ENCODE data around the gene PLEKHG5.

The PLEKHG5 gene

GRCh38 chr1:6424619-6425593 is 66.6 kb downstream of the PLEKHG5 start, which contains the start of gene ESPN:
ESPN (plus strand) TSS chr1:6424776; CDS start chr1:6424956, 180 bp downstream.
- DNase-seq, result no peak

- DNase-seq, result no peak
Observed at GRCh38 chr1:6424000-6424565, 67.4 kb downstream of the PLEKHG5 start.

GRCh38 chr1:6423321-6423999 is 68.0 kb downstream of the PLEKHG5 start:
- DNase-seq, result peak; percentile 79

- no peak for DNase-seq
Observed at GRCh38 chr1:6421266-6421665, 70.2 kb downstream of the PLEKHG5 start.

GRCh38 chr1:6420454-6421042 is 70.9 kb downstream of the PLEKHG5 start:
- DNase-seq, result no peak

GRCh38 chr1:6419804-6420453 is 71.5 kb downstream of the PLEKHG5 start, which contains the start of gene HES2:
HES2 (minus strand) TSS chr1:6419919; CDS start chr1:6419820, 99 bp downstream.
- peak; percentile 21 for DNase-seq

GRCh38 chr1:6419397-6419803 is 72.1 kb downstream of the PLEKHG5 start:
- DNase-seq, result no peak

GRCh38 chr1:6418668-6419396 is 72.6 kb downstream of the PLEKHG5 start:
- no peak for DNase-seq

- no peak for DNase-seq
Observed at GRCh38 chr1:6417961-6418667, 73.4 kb downstream of the PLEKHG5 start.

Measured in activated naive CD4-positive, alpha-beta T cell treated with Interleukin-2 at 50 U/mL for 16 hours (primary cell).